Small intestine (tissue), 7 donors: Measurements from ENCODE around the gene BACH1. TPM values are rescaled to one million over a fixed set of nuclear protein-coding genes. Genes with fewer than 3 reads are reported as not detected.

Experiments
- DNase-seq, 2 donors: peaks; one replicate each; pipeline versions ENCODE4 v3.0.0 to v3.0.0-alpha.2; 2013
- FAIRE-seq: peaks from 2 replicates; lab custom pipeline; 2012; peaks lifted over from hg19 to GRCh38; lab: Jason Lieb, UNC
- H3K27ac ChIP-seq, 3 donors: one replicate each; pipeline ENCODE4 v1.5.1; 2013; ENCODE audit warnings: low read length in 2 of 3, mild to moderate bottlenecking in 2 of 3, control low read depth in 1 of 3, inconsistent platforms in 1 of 3, low read depth in 1 of 3, moderate library complexity in 1 of 3
- H3K27me3 ChIP-seq, 3 donors: one replicate each; pipeline ENCODE4 v1.6.1; 2013; ENCODE audit warnings: low read length in 3 of 3, inconsistent platforms in 1 of 3; ENCODE audit not compliant: control insufficient read depth in 3 of 3, insufficient read depth in 3 of 3
- H3K36me3 ChIP-seq, 3 donors: one replicate each; pipeline ENCODE4 v1.6.1; 2013; ENCODE audit warnings: low read length in 3 of 3, inconsistent platforms in 1 of 3, low read depth in 1 of 3, mild to moderate bottlenecking in 1 of 3, moderate library complexity in 1 of 3; ENCODE audit not compliant: control insufficient read depth in 3 of 3, insufficient read depth in 2 of 3
- H3K4me1 ChIP-seq, 3 donors: one replicate each; pipeline ENCODE4 v1.6.1; 2013; ENCODE audit warnings: low read length in 2 of 3, inconsistent platforms in 1 of 3, low read depth in 1 of 3, mild to moderate bottlenecking in 1 of 3, moderate library complexity in 1 of 3; ENCODE audit not compliant: control insufficient read depth in 3 of 3, insufficient read depth in 2 of 3
- H3K4me3 ChIP-seq, 3 donors: one replicate each; pipeline ENCODE4 v1.5.1; 2013; ENCODE audit warnings: low read length in 3 of 3, control low read depth in 1 of 3, inconsistent platforms in 1 of 3, low read depth in 1 of 3, mild to moderate bottlenecking in 1 of 3, moderate library complexity in 1 of 3
- H3K9me3 ChIP-seq, 2 donors: one replicate each; pipeline ENCODE4 v1.6.1; 2013; ENCODE audit warnings: low read depth in 1 of 2, low read length in 1 of 2; ENCODE audit not compliant: control insufficient read depth in 2 of 2, insufficient read depth in 1 of 2
- WGBS, 3 donors: extraction: QIAGEN DNeasy Blood & Tissue Kit; methylation state at CpG; one replicate each; pipeline ENCODE4 v1.1.7; 2013; 5-methylcytosine and 5-hydroxymethylcytosine counted together
- polyA plus RNA-seq, 4 donors: library from polyadenylated mRNA; stranded (reverse) in 3 of 4; unstranded in 1 of 4; fragments of 200-250 nt in 3 of 4; fragments of 120-200 nt in 1 of 4; gene quantifications; one replicate each; pipeline versions ENCODE4 v1.2.1 to v1.2.3, GENCODE V29; 2013
- donor health status: healthy with polysubstance abuse.
- donor health status: control.
- donor health status: control.
- donor health status: Bipolar disorder and iron deficiency.
- donor health status: healthy.

The BACH1 gene
- polyA plus RNA-seq, 4 donors: 6.5 to 57.6 (median 9.2) TPM

DNA sequence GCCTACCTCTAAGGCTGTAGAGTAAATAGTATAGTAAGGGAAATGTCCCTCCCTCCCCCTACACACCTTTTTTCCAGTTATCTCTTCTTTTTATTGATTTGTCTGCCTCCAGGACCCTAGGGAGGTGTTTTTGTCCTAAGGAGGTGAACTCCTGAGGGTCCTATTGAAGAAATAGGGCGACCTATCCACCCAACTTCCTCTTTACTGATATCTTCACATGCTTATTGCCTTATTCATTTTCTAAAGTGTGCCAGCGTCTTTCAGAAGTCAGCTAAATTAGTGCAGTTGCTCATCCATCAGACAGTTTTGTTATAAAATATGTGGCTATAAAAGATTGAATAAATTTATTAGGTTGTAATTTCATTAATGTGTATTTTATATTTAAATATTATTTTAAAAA lies 5.9 kb downstream of the BACH1 start:
- Histone ChIP-seq H3K4me1 (peaks cover 2 to 16% (median 8%) of the 10 kb centered on the region in 3 donors), H3K4me3 (no peak overlapping the region), H3K36me3 (peaks cover 0 to 2% (median 0%) of the 10 kb centered on the region in 3 donors), H3K9me3 (no peaks in the 10 kb centered on the region), H3K27me3 (no peaks in the 10 kb centered on the region), H3K27ac (no peak overlapping the region)
- no peak for FAIRE-seq
- WGBS, 3 donors: 48 to 62% (median 51%) methylated on average over 2 of the region's 2 CpGs
- DNase-seq: no peak

DNA sequence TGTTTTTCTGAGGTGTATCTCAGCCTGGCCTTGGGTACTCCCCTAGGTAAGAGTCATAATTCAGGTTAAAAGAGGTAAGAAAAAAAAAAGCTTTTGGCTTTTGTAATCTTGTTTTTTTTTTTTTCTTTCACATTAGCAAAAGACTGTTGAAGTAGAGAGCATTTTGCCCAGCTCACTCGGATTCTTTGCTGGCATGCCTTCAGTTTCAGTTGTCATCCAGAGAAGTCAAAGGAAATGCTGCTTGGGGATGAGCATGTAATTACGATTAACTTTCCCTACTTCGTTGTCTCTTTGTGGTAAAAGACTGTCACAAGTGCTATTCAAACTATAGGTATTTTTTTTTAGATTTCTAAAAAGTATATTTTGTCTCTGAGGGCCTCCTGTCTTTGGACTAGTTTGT lies 6.3 kb downstream of the BACH1 start:
- peaks cover 2 to 16% (median 4%) of the 10 kb centered on the region in 3 donors for H3K4me1 ChIP-seq
- no peaks in the 10 kb centered on the region for H3K9me3 ChIP-seq
- WGBS, 3 donors: 39 to 56% (median 43%) methylated on average over 3 of the region's 3 CpGs
- no peak overlapping the region for H3K4me3 ChIP-seq
- H3K27ac ChIP-seq: no peak overlapping the region
- H3K36me3 ChIP-seq: peaks cover 0 to 2% (median 0%) of the 10 kb centered on the region in 3 donors
- FAIRE-seq (no peak), DNase-seq (no peak)
- no peaks in the 10 kb centered on the region for H3K27me3 ChIP-seq

DNA sequence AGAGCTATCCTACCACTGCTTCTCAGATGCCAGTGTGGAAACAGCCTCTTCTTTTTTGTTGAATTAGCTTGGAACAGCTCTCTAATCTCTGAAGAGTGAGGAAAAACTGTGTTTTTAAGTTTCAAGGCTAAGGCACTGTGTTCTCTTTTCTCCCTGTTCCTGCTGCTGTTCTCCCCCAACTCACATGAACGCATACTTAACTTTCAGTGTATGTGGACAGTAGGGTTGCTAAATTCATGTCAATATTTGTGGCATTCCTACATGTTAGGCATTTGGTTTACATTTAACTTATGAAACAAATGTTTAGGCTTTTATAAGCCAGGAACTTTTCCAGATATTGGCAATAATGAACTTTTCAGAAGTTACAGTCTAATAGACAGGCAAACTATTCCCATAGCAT lies 6.8 kb downstream of the BACH1 start:
- peaks cover 2 to 16% (median 4%) of the 10 kb centered on the region in 3 donors for H3K4me1 ChIP-seq
- FAIRE-seq: no peak
- peak overlapping the region in 1 of 3 donors; percentile 21 for H3K27ac ChIP-seq
- H3K4me3 ChIP-seq: no peak overlapping the region
- H3K27me3 ChIP-seq: no peaks in the 10 kb centered on the region
- DNase-seq: no peak
- H3K9me3 ChIP-seq: no peaks in the 10 kb centered on the region
- peaks cover 0 to 2% (median 0%) of the 10 kb centered on the region in 3 donors for H3K36me3 ChIP-seq
- whole genome bisulfite sequencing, 3 donors: 4 to 78% (median 70%) methylated on average over 1 of the region's 1 CpG

DNA sequence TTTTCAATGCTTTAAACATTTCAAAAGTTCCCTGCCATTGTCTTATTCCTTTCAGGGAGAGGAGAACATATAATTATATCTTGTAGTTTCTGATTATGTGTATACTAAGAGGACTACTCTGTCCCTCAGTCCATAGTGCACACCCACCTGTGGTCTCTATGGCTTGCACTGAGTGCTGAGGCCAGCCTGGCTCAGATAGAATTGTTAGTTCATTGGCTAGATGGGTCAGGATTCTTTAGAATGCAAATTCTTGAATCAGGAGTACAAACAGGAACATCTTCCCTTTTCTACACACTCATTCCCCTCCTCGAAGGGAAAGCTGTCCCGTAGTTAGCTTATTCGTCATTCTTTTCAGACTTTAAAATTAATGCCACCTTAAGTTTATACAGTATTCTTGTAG lies 8.2 kb downstream of the BACH1 start:
- 59 to 80% (median 66%) methylated on average over 3 of the region's 3 CpGs for WGBS, 3 donors
- Histone ChIP-seq H3K36me3 (peaks cover 0 to 2% (median 0%) of the 10 kb centered on the region in 3 donors), H3K9me3 (peaks cover 0 to 2% of the 10 kb centered on the region in 2 donors), H3K4me1 (peaks cover 0 to 10% (median 2%) of the 10 kb centered on the region in 3 donors), H3K27ac (no peak overlapping the region), H3K27me3 (no peaks in the 10 kb centered on the region), H3K4me3 (no peak overlapping the region)
- FAIRE-seq (no peak), DNase-seq (no peak)

DNA sequence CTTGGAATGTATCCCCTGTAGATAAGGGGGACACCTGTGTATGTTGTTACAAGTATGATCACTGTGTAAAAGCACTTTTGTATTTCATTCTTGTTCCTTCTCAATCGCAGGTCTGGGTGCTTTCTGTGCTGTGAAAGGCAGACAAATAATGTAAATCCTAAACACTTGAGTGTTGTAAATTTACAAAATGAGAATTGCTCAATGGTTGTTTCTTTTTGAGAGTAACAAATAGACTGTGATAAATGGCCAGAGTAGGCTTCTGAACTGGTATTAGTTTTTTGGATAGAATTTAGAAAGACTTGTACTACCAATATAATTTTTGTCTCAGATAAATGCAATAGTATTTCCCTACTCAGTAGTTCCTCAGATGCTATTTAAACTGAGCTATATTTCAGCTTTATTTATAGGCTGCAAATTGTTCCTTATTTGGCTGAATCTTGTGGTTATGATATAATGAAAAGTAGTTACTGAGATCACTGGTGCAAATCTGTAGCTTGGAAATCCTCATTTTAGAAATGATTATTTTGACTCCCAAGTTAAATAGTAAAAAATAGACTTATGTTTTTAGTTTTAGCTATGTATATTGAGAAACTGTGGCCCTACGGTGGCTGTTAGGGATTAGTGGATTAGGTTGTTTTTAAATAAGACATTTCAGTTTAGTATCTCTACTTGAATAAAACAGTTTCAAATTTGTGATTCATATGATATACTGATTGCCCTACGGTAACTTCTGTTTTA lies 9.2 kb downstream of the BACH1 start:
- no peak for FAIRE-seq
- Histone ChIP-seq H3K4me3 (no peak overlapping the region), H3K36me3 (peaks cover 0 to 3% (median 0%) of the 10 kb centered on the region in 3 donors), H3K27me3 (no peaks in the 10 kb centered on the region), H3K27ac (no peak overlapping the region), H3K9me3 (peaks cover 0 to 3% of the 10 kb centered on the region in 2 donors), H3K4me1 (peaks cover 0 to 6% (median 2%) of the 10 kb centered on the region in 3 donors)
- WGBS, 3 donors: 51 to 66% (median 61%) methylated on average over 3 of the region's 3 CpGs
- no peak for DNase-seq

DNA sequence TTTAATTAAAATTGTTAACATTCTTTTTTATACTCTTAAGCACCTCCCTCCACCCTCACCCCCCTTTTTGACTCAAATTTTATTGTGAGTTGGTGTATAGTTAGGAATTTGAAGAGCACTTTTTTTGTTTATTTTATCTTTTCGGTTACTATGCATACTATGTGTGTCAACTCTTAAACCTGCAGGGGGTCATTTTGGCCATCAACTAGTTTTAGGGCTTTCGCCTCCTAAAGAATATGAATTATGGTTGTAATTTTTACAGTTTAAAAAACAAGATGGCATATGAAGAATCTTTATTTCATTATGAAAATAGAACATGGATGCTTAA lies 9.7 kb downstream of the BACH1 start:
- no peak for FAIRE-seq
- no peak for DNase-seq
- Histone ChIP-seq H3K27ac (no peak overlapping the region), H3K4me3 (no peak overlapping the region), H3K27me3 (no peaks in the 10 kb centered on the region), H3K9me3 (peaks cover 0 to 3% of the 10 kb centered on the region in 2 donors), H3K4me1 (peaks cover 0 to 6% (median 2%) of the 10 kb centered on the region in 3 donors), H3K36me3 (peaks cover 0 to 3% (median 0%) of the 10 kb centered on the region in 3 donors)
- 88 to 93% (median 91%) methylated on average over 2 of the region's 2 CpGs for WGBS, 3 donors

DNA sequence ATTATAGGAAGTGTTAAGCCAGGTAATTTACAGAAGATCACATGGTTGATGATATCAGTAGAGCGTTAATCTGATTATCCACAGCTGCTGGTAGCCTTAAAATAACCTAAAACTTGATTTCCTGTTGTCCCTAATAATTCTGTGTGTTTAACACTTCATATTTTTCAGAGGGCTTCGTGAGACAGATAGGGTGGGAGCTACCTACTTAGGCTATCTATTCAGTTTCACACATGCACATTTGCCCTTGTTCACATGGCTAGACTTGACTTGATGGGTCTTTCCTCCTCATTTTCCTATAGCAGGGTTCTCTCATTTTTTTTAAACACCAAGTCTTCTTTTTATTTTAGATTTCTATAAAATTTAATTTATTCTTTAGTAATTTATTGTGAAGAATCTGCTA lies 11.0 kb downstream of the BACH1 start:
- 81 to 83% (median 83%) methylated on average over 2 of the region's 2 CpGs for WGBS, 3 donors
- no peak overlapping the region for H3K4me3 ChIP-seq
- DNase-seq (no peak), FAIRE-seq (no peak)
- H3K27ac ChIP-seq: no peak overlapping the region
- H3K36me3 ChIP-seq: peaks cover 0 to 3% (median 0%) of the 10 kb centered on the region in 3 donors
- H3K9me3 ChIP-seq: peaks cover 0 to 3% of the 10 kb centered on the region in 2 donors
- H3K4me1 ChIP-seq: peaks cover 0 to 3% (median 0%) of the 10 kb centered on the region in 3 donors
- H3K27me3 ChIP-seq: no peaks in the 10 kb centered on the region

DNA sequence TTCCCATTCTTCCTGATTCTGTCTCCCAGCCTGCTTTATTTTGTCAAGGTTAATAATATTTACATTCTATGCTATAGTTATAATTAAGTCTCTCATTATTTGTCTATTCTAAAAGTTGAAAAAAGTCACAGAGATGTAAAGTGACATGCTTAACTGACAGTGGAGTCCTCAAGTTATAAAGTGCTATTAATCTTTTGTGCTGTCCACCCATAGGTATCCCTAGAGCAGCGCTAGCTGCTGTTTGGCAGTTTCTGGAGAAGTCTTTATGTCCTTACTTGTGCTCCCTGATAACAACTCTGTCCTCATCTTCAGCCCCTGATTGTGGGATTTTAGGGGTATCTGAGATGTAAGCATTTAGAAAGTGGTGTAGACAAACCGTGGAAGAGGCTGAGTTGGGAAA lies 13.1 kb downstream of the BACH1 start:
- H3K36me3 ChIP-seq: peaks cover 0 to 1% (median 0%) of the 10 kb centered on the region in 3 donors
- H3K9me3 ChIP-seq: peaks cover 0 to 3% of the 10 kb centered on the region in 2 donors
- no peak overlapping the region for H3K27ac ChIP-seq
- H3K4me1 ChIP-seq: peaks cover 0 to 3% (median 0%) of the 10 kb centered on the region in 3 donors
- no peaks in the 10 kb centered on the region for H3K27me3 ChIP-seq
- no peak overlapping the region for H3K4me3 ChIP-seq
- 92 to 100% (median 94%) methylated on average over 2 of the region's 2 CpGs for WGBS, 3 donors
- no peak for DNase-seq
- FAIRE-seq: no peak
